ENCODE results near the gene ATF7IP2.

DNA sequence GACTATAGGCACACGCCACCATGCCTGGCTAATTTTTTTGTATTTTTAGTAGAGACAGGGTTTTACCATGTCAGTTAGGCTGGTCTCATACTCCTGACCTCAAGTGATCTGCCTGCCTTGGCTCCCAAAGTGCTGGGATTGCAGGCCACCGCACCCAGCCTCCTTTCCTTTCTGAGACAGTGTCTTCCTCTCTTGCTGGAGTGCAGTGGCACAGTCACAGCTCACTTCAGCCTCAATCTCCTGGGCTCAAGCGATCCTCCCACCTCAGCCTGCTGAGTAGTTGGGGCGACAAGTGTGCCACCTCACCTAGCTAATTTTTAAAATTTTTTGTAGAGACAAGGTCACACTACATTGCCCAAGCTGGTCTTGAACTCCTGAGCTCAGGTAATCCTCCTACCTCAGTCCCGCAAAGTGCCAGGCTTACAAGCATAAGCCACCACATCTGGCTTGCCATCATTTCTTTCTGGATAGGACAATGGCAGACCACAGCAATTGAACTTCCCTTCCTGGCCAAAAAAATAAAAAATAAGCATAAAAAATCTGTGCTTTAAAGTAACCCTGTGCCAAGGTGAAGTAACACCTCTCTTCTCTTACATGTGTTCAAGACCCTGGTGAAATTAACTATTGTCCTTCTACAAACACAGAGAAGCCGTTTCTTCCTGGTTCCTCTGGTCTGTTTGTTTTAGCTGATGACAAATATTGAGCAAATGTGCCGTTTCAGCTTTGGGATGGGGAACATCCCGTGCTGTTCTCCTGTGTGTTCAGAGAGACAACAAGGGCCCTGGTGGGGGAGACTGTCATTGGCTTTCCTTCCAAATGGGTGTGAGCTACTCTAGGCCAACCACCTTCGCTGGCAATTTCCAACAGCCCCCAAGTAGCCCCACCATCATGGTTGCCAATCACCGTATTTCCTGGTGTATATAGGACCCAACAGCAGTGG is 134.3 kb downstream of the ATF7IP2 start:
- no peak for TF ChIP-seq GATA3 (IDR thresholded peaks at IDR 0.05; ENCODE audit: low read depth, low read length)
- no peak for TF ChIP-seq GATA2 (IDR thresholded peaks at IDR 0.05; ENCODE audit: low read depth, low read length)

Data from SH-SY5Y (cell line).